Upper lobe of left lung (tissue), 6 donors: Measurements from ENCODE around the gene AIF1. TPM values are rescaled to one million over a fixed set of nuclear protein-coding genes. Genes with fewer than 3 reads are reported as not detected.

Experiments used
- ATAC-seq, 2 donors: fragments of 200-7000 bp; cut with Tn5 transposase; one replicate each; pipeline ENCODE4 v1.9.1; 2022; ENCODE audit warnings: mild to moderate bottlenecking in 2 of 2, moderate library complexity in 2 of 2; ENCODE audit not compliant: low FRiP score in 2 of 2
- DNase-seq, 2 donors: peaks; one replicate each; pipeline ENCODE4 v3.0.0-alpha.2; 2019 to 2020
- H3K27ac ChIP-seq, 4 donors: fragments of 200-600 bp; sonication (generic); one replicate each; pipeline ENCODE4 v1.5.1; 2016 to 2019
- H3K27me3 ChIP-seq, 4 donors: fragments of 200-600 bp; sonication (generic); one replicate each; pipeline ENCODE4 v1.5.1; 2017 to 2019
- H3K36me3 ChIP-seq, 4 donors: fragments of 200-600 bp; sonication (generic); one replicate each; pipeline ENCODE4 v1.5.1; 2016 to 2019
- H3K4me1 ChIP-seq, 4 donors: fragments of 200-600 bp; sonication (generic); one replicate each; pipeline ENCODE4 v1.5.1; 2018 to 2019
- H3K4me3 ChIP-seq, 4 donors: fragments of 200-600 bp; sonication (generic); one replicate each; pipeline ENCODE4 v1.5.1; 2017 to 2019; ENCODE audit warnings: mild to moderate bottlenecking in 2 of 4, moderate library complexity in 1 of 4
- H3K9me3 ChIP-seq, 4 donors: fragments of 200-600 bp; sonication (generic); one replicate each; pipeline ENCODE4 v1.5.1; 2018 to 2019
- EP300 ChIP-seq, 4 donors: sonication (generic); formaldehyde crosslinking; IDR thresholded peaks; one replicate each; pipeline ENCODE4 v1.5.1; 2017; ENCODE audit warnings: antibody characterized with exemption in 4 of 4, control low read depth in 2 of 4
- POLR2A ChIP-seq, 4 donors: fragments of 450-650 bp; IDR thresholded peaks; one replicate each; pipeline ENCODE4 v1.5.1; 2016 to 2017; ENCODE audit warnings: antibody characterized with exemption in 4 of 4, mild to moderate bottlenecking in 2 of 4
- POLR2AphosphoS5 ChIP-seq, 2 donors: sonication (generic); formaldehyde crosslinking; IDR thresholded peaks; one replicate each; pipeline ENCODE4 v1.5.1; 2017; ENCODE audit warnings: antibody characterized with exemption in 2 of 2
- WGBS, 2 donors: methylation state at CpG; one replicate each; pipeline ENCODE4 v1.1.5; 2017 to 2018; 5-methylcytosine and 5-hydroxymethylcytosine counted together
- total RNA-seq, 6 donors: library from RNA; depleted of rRNA in 4 of 6; stranded (reverse); fragments of >200 nt in 4 of 6; gene quantifications; one replicate each; pipeline versions ENCODE4 v1.1.0 to v1.2.1, GENCODE V29; 2016 to 2021
- TF ChIP-seq, protein P1 (sequence below), 6 experiments: fragments of 450-650 bp in 4 of 6; fragments of 200-600 bp in 2 of 6; sonication (generic) in 2 of 6; IDR thresholded peaks; one replicate each; pipeline ENCODE4 v1.5.1; 2016 to 2019; ENCODE audit warnings: antibody characterized with exemption in 6 of 6
- donor health status: DM: no; HTN: no; CAD: no; lungs with moderate emphysema.
- donor health status: DM: no; HTN: yes; CAD: no; lungs with severe emphysema.

AIF1 gene
- total RNA-seq, 6 donors from 2014 or later, result 18.5 to 106 (median 79.7) TPM

DNA sequence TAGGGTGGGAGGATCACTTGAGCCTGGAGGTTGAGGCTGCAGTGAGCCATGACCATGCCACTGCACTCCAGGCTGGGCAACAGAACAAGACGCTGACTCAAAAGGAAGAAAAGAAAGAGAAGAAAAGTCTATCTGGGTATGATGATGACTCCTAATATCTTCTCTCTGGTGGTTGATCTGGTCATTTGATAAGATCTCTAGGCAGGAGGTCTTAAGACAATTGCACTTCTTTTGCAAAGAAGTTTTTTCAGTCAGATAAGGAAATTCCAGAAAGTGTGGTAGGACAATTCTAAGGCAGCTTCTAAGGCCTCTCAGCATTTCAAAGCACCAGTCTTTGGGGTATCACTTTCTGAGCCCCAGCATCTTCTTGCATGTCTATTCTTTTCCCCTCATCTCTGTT, 7.7 kb upstream of the AIF1 start:
- Histone ChIP-seq H3K4me1 (no peaks in the 10 kb centered on the region), H3K4me3 (no peak overlapping the region), H3K27ac (no peak overlapping the region), H3K36me3 (no peaks in the 10 kb centered on the region), H3K27me3 (no peaks in the 10 kb centered on the region), H3K9me3 (no peaks in the 10 kb centered on the region)
- no peak for ATAC-seq
- no peak for DNase-seq
- TF ChIP-seq, protein P1, sequence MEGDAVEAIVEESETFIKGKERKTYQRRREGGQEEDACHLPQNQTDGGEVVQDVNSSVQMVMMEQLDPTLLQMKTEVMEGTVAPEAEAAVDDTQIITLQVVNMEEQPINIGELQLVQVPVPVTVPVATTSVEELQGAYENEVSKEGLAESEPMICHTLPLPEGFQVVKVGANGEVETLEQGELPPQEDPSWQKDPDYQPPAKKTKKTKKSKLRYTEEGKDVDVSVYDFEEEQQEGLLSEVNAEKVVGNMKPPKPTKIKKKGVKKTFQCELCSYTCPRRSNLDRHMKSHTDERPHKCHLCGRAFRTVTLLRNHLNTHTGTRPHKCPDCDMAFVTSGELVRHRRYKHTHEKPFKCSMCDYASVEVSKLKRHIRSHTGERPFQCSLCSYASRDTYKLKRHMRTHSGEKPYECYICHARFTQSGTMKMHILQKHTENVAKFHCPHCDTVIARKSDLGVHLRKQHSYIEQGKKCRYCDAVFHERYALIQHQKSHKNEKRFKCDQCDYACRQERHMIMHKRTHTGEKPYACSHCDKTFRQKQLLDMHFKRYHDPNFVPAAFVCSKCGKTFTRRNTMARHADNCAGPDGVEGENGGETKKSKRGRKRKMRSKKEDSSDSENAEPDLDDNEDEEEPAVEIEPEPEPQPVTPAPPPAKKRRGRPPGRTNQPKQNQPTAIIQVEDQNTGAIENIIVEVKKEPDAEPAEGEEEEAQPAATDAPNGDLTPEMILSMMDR (IDR thresholded peaks at IDR 0.05), result no peak
- TF ChIP-seq POLR2A (IDR thresholded peaks at IDR 0.05), result no peak
- no peak for TF ChIP-seq POLR2AphosphoS5 (IDR thresholded peaks at IDR 0.05)
- TF ChIP-seq EP300 (IDR thresholded peaks at IDR 0.05), result no peak
- WGBS, 2 donors, result 78 to 91% methylated on average over 1 of the region's 1 CpG

DNA sequence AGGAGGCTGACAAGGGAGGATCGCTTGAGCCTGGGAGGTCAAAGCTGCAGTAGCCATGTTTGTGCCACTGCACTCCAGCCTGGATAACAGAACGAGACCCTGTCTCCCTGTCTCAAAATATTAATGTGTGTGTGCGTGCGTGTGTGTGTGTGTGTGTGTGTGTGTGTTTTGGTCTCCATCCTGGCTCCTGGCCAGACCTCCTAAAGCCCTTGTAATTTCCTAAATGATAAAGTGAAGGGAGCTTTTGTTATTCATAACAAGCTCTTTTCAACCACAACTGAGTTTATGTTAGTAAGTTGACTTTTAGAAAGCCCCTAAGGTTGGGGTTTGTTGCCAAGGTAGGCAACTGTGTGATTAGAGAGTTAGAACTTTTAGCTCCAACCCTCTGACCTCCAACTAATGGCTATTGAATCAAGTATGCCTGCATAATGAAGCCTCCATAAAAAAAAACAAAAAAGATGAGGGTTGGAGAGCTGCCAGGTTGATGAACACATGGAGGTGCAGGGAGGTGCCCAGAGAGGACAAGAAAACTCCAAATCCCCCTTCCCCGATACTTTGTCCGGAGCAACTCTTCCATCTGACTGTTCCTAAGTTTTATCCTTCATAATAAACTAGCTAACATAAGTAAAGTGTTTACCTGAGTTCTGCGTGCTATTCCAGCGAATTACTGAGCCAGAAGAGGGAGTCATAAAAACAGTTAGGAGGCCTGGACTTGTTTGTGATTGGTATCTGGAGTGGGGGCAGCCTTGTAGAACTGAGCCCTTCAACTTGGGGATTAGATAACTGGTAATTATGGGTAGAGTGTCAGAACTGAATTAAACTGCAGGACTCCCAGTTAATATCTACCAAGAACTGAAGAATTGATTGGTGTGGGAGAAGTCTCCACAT, 5.3 kb upstream of the AIF1 start:
- Histone ChIP-seq H3K27ac (no peak overlapping the region), H3K27me3 (no peaks in the 10 kb centered on the region), H3K4me3 (no peak overlapping the region), H3K4me1 (peaks cover 0 to 9% (median 3%) of the 10 kb centered on the region in 4 donors), H3K9me3 (no peaks in the 10 kb centered on the region), H3K36me3 (no peaks in the 10 kb centered on the region)
- ATAC-seq (no peak), DNase-seq (no peak)
- TF ChIP-seq EP300 (IDR thresholded peaks at IDR 0.05) (no peak), POLR2AphosphoS5 (IDR thresholded peaks at IDR 0.05) (no peak), POLR2A (IDR thresholded peaks at IDR 0.05) (no peak)
- TF ChIP-seq, protein P1 (IDR thresholded peaks at IDR 0.05), result no peak
- 65 to 73% methylated on average over 8 of the region's 8 CpGs for WGBS, 2 donors

DNA sequence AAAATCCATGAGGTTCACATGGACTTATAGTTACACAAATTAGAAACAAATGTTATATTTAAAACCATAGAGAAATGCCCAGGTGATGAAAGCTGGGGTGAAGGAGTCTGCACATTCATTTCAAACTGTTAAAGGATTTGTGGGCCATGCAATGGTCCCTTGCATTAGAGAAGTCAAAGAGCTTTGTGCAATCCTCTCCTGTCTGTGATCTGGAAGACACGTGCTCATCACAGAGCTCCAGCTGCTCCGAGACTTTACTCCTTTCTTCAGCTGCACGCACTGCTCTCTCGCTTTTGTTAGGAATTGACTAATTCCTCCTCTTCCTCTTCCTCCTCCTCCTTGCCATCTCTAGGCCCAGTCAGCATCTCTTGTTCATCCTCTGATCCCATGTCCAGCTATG, 4.1 kb upstream of the AIF1 start:
- Histone ChIP-seq H3K36me3 (no peaks in the 10 kb centered on the region), H3K27ac (no peak overlapping the region), H3K27me3 (no peaks in the 10 kb centered on the region), H3K9me3 (no peaks in the 10 kb centered on the region), H3K4me1 (peaks cover 0 to 10% (median 3%) of the 10 kb centered on the region in 4 donors), H3K4me3 (no peak overlapping the region)
- 64 to 72% methylated on average over 4 of the region's 4 CpGs for WGBS, 2 donors
- TF ChIP-seq POLR2A (IDR thresholded peaks at IDR 0.05) (no peak), POLR2AphosphoS5 (IDR thresholded peaks at IDR 0.05) (no peak), EP300 (IDR thresholded peaks at IDR 0.05) (no peak)
- TF ChIP-seq, protein P1 (IDR thresholded peaks at IDR 0.05), result no peak
- no peak for ATAC-seq
- no peak for DNase-seq

DNA sequence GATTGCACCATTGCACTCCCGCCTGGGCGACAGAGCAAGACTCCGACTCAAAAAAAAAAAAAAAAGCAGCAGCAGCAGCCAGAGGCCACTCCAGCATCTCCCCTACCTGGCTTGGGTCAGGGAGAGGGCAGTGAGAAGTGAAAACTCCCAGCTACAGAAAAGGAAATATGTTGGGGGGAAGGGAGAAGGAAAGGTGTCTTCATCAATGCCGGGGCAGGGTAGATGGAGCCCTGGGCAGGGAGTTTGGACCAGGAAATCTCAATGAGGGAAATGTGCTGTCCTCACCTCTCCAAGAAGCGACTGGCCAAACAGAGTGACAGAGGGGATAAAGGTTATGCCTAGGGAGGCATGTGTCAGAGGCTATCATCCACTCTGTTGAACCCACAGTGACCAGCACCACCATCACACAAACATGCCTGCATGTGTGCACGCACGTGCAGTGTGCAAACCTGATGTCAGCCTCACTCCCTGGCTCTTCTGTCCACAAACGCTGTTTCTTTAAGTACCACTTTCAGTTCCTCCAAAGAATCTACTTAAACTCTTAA, 887 bp upstream of the AIF1 start:
- Histone ChIP-seq H3K9me3 (no peaks in the 10 kb centered on the region), H3K27me3 (no peaks in the 10 kb centered on the region), H3K4me1 (peaks cover 0 to 13% (median 4%) of the 10 kb centered on the region in 4 donors), H3K4me3 (peak overlapping the region in 1 of 4 donors; percentile 43), H3K27ac (peak overlapping the region; percentile 64 to 82 (median 74)), H3K36me3 (no peaks in the 10 kb centered on the region)
- 48 to 51% methylated on average over 8 of the region's 8 CpGs for WGBS, 2 donors
- peak in 1 of 2 donors; percentile 49 for DNase-seq
- no peak for TF ChIP-seq POLR2AphosphoS5 (IDR thresholded peaks at IDR 0.05)
- no peak for TF ChIP-seq EP300 (IDR thresholded peaks at IDR 0.05)
- TF ChIP-seq, protein P1 (IDR thresholded peaks at IDR 0.05), result no peak
- no peak for TF ChIP-seq POLR2A (IDR thresholded peaks at IDR 0.05)
- ATAC-seq, result peak; percentile 44 to 72
